Activated T-cell treated with anti-CD3 and anti-CD28 coated beads, Interleukin-2, amount 50 U/mL, for 48 hours (primary cell): Measurements from ENCODE around the gene CHRD.

Source experiments
- DNase-seq, 2 experiments: peaks; one replicate each; pipeline ENCODE4 v3.0.0-alpha.2; 2020

Gene CHRD

GRCh38 chr3:184384342-184384741 is 4.5 kb downstream of the CHRD start:
- no peak for DNase-seq

- DNase-seq, result no peak
Measured at GRCh38 chr3:184384856-184385422, 5.1 kb downstream of the CHRD start.

- no peak for DNase-seq
Measured at GRCh38 chr3:184386047-184386806, 6.4 kb downstream of the CHRD start.

GRCh38 chr3:184387174-184387714 is 7.4 kb downstream of the CHRD start:
- no peak for DNase-seq

- no peak for DNase-seq
Measured at GRCh38 chr3:184388164-184388935, 8.5 kb downstream of the CHRD start.

GRCh38 chr3:184388936-184389230 is 9.0 kb downstream of the CHRD start:
- no peak for DNase-seq

- DNase-seq, result no peak
Measured at GRCh38 chr3:184389384-184389783, 9.5 kb downstream of the CHRD start.

GRCh38 chr3:184389935-184390528 is 10.2 kb downstream of the CHRD start:
- DNase-seq, result no peak

GRCh38 chr3:184391266-184391665 is 11.4 kb downstream of the CHRD start:
- no peak for DNase-seq

GRCh38 chr3:184395320-184395660 is 15.4 kb downstream of the CHRD start:
- DNase-seq, result no peak

- DNase-seq, result no peak
Measured at GRCh38 chr3:184399410-184399809, 19.6 kb downstream of the CHRD start.

GRCh38 chr3:184405075-184406030 is 25.5 kb downstream of the CHRD start:
- no peak for DNase-seq

- no peak for DNase-seq
Measured at GRCh38 chr3:184409331-184409926, 29.6 kb downstream of the CHRD start.

GRCh38 chr3:184409946-184410500 is 30.2 kb downstream of the CHRD start:
- no peak for DNase-seq

- no peak for DNase-seq
Measured at GRCh38 chr3:184414418-184415202, 34.8 kb downstream of the CHRD start.

GRCh38 chr3:184415203-184415490 is 35.3 kb downstream of the CHRD start:
- DNase-seq, result no peak

GRCh38 chr3:184417619-184418327 is 37.9 kb downstream of the CHRD start:
- DNase-seq, result peak; percentile 78 to 82

- DNase-seq, result no peak
Measured at GRCh38 chr3:184419171-184419570, 39.3 kb downstream of the CHRD start.

GRCh38 chr3:184423561-184423960 is 43.7 kb downstream of the CHRD start:
- no peak for DNase-seq

- no peak for DNase-seq
Measured at GRCh38 chr3:184426691-184427141, 46.9 kb downstream of the CHRD start.
